Islet of Langerhans (tissue), 1 donor: ENCODE measurements around the gene CDH18.

Experiments used
- FAIRE-seq: peaks from one replicate; lab custom pipeline; 2011; peaks lifted over from hg19 to GRCh38; lab: Jason Lieb, UNC

CDH18 gene, protein sequence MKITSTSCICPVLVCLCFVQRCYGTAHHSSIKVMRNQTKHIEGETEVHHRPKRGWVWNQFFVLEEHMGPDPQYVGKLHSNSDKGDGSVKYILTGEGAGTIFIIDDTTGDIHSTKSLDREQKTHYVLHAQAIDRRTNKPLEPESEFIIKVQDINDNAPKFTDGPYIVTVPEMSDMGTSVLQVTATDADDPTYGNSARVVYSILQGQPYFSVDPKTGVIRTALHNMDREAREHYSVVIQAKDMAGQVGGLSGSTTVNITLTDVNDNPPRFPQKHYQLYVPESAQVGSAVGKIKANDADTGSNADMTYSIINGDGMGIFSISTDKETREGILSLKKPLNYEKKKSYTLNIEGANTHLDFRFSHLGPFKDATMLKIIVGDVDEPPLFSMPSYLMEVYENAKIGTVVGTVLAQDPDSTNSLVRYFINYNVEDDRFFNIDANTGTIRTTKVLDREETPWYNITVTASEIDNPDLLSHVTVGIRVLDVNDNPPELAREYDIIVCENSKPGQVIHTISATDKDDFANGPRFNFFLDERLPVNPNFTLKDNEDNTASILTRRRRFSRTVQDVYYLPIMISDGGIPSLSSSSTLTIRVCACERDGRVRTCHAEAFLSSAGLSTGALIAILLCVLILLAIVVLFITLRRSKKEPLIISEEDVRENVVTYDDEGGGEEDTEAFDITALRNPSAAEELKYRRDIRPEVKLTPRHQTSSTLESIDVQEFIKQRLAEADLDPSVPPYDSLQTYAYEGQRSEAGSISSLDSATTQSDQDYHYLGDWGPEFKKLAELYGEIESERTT

DNA sequence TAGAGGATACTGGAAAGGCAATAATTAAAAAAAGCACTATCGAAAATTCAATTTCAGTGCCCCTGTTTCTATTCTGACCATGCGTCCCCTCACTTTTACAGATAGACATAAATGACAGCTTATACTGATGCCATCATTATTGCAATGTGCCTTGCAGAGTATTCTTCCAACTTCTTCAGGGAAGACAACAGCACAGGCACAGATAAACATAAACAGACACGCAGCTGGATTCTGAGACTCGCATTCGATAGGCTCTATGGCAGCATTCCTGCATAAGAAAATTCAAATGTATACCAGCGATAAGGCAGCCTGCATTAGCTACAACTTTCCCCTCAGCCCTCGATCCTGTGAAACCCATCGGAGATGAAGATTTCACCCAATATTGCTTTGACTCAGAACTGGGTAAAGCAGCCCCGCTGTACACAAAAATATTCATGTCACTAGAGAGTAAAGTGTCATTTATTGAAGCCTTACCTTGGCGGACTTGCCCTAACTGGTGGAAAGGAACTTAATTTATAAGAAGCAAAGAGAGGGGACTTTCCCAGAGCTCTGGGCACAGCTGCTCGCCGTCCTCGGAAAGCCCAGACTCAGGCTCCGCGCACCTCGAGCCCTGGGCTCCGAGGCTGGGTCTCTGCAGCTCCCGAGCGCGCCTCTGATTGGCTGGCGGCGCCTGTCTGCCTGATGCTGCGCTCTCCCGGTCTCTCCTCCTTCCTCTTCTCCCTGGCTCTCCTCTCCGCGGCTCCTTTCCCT is at the start of gene CDH18:
Gene CDH18, minus strand, starts transcription at position 589 of the 750 bp plus-strand sequence. CDS start 149,214 bp downstream, outside the sequence.
- FAIRE-seq: no peak

DNA sequence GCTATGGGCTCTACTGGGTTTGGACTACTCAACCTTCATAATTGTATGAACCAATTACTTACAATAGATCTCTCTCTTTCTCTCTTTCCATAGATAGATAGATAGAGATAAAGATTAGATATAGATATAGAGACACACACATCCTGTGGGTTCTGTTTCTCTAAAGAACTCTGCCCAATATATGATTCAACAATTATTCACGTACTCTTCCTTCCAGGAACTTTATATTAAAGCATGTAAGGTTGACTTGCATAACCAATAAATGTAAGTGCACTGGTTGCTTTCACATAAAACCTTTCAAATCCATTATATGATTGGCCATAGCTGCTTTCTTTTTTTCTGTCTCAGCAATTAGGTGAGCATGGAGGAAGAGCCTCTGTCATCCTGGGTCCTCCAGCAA is 46.7 kb upstream of the CDH18 start:
- FAIRE-seq: no peak

DNA sequence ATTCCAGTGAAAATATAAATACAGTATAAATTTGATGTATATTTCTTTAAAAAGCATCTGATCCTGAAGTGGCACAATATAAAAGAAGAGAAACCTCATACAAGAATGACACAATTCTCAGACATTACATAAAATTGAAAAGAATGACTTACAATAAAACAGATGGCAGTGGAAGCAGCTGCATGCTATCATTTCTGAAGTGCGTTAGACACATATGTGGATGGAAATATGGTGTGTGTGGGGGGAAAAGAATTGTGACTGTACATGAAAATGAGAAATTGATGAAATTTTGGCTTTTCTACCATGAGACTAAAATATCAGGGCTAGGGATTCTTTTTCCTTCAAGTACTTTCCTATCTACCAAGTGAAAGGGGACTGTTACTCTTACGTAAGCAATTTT is 45.9 kb upstream of the CDH18 start:
- no peak for FAIRE-seq

DNA sequence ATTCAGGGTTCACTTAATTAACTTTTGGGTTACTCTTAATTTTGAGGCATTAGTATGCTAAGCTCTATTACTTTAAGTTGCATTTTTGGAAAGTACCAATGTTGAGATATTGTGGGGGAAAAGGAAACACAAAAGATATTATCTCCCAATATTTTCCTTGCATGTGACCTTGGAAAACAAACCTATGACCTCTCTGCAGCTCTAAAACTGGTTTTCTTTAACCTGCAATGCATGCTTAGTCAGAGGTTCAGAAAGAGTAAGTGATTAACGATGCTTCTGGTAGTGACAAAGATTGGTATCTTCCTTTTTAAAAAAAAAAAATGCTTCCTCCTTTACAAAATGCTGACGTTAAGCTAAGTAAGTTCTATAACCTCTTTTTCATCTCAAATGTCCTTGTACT is 44.9 kb upstream of the CDH18 start:
- no peak for FAIRE-seq

DNA sequence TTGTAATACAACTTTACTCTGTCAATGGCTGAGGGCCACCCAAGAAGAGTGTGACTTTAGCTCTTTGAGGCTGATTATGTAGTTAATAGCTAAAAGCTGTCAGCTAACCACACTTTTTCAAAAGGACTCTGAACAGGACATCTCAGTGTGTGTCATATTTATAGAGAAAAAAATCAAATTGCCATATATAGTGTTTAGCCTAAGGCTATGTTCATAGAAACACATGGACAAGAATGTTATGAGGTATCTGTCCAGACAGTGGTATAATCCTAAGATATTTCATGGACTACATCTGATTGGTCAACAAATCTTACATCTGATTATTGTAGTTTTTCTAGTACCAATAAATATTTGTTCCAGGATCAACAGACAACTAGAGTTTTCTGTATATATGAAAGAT is 42.1 kb upstream of the CDH18 start:
- no peak for FAIRE-seq

DNA sequence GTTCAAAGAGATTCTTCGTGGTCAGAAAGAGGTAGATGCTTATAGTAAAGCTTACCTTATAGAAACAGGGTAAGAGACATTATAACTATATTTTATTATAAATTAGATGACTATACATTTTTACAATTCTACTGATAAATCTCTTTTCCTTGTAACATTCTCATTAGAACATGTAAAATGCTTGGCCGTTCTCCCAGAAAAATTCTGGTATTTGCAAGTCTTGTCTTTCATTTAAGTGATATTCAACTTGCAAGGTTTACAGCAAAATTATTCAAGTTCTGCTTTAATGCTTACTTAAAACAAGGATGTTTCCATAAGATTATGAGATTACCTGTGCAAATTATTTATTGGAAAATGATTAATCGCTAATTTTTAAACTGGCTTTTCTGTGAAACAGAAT is 41.3 kb upstream of the CDH18 start:
- FAIRE-seq: no peak

DNA sequence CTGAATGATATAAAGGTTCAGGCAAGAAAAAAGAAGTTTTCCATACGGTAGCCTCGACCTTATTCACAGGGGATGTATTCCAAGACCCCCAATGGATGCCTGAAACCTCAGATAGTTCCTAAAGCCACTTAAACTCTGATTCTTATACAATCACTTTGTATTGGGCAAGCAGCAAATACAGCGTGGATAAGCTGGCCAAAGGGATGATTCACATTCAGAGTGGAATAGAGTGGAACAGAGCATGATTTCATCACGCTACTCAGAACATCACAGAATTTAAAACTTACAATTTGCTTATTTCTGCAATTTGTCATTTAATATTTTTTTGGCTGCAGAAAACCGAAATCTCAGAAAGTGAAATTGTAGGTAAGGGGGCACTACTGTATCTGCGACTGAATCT is 40.5 kb upstream of the CDH18 start:
- no peak for FAIRE-seq

DNA sequence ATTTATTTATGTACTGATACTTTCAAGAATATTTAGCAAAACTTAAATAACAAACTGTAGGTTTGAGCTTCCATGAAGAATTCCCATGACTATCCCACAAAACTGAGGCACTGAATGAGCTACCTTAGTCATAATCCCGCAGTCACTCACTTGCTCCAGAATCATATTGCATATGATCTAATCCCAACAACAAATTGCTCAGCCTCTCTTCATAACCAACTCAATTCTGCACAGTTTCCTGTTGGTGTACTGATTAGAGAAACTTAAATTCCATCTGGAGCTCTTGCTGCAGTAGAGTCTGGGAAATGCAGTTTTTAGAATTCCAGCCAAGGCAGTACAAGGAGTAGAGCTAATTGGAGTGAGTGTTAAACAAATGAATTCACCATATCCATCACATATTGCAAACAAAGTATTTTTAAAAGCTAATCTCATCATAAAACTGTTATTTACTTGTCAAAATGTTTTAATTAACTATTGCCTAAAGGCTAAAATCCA is 35.7 kb upstream of the CDH18 start:
- FAIRE-seq: no peak

DNA sequence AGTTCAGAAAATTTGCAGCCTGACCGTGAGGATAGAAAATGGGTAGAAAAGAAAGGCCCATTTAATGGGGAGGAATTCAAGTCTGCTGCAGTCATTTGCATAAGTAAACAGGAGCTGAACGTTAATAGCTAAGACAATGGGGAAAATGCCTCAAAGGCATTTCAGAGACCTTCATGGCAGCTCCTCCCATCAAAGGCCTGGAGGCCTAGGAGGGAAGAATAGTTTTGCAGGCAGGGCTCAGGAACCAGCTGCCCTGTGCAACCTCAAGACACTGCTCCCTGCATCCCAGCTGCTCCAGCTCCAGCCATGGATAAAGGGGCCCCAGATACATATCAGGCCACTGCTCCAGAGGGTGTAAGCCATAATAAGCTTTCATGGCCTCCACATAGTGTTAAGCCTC is 32.2 kb upstream of the CDH18 start:
- no peak for FAIRE-seq

DNA sequence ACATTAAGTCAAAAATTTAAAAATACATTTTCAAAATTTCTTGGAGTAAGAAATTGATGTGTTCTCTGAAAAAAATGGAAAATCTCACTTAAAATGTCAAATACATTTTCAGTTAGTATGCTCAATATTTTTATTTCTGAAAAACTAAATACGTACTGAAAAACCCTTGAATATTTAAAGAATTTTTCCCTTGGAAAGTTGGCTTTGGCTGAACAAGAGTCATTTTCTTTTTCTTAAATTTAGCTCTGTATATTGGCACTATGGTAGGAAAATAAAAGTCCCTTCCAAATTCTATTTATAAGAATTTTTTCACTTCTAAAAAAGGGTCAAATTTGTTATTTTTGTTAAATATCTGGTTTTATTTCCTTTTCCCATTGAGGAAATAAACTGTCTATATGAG is 29.0 kb upstream of the CDH18 start:
- FAIRE-seq: no peak

DNA sequence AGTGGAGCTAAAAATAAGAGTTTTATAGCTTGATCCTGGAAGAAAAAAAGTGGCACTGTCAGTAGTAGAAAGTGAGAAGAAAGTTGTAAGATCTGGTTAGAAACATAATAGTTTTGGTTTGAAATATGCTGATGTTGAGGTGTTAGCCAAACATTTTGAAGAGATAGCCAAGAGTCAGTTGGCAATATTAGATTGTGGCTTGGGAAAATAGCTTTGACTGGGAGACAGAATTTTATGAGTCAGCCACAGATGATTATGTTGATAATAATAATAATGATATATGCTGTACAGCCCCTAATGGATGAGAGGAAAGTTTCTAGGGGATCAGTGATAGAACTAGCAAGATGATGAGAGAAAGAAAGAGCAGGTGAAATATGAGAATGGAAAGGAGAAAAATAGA is 12.4 kb upstream of the CDH18 start:
- FAIRE-seq: no peak

DNA sequence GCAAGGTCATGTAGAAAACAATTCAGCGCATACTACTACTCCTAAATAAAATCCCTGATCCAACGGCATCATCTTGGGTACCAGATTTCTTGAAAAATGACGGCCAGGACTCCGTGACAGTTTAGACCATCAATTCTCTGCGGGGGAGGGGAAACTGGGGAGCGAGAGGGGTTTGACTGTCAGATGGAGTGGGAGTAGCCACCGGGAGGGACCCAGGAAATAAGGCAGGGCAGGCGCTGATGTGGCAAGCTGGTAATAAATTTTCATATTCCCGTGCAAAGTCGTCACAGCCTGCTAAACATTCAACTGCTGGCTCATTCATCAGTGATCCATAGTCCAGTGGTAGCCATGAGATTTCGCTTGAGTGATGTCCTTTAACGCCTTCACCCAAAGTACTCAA is 457 bp upstream of the CDH18 start:
- no peak for FAIRE-seq

DNA sequence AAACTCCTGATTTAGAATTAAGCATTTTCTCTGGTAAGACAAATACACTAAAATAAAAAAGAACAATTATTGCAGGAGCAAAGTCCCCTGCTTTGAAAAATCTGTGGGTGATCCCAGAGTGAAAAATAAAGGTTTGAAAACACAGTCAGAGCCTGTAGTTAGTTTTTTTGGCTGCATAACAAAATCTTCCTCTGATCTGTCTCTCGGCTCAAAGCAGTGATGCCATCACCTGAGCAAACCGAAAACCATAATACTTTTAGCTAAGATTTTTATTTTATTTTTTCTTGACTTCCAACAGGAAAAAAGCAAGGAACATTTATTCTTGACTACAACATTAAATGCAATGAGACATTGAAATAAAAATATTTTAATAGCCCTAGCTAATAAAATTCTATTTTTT is 1.2 kb downstream of the CDH18 start:
- no peak for FAIRE-seq

DNA sequence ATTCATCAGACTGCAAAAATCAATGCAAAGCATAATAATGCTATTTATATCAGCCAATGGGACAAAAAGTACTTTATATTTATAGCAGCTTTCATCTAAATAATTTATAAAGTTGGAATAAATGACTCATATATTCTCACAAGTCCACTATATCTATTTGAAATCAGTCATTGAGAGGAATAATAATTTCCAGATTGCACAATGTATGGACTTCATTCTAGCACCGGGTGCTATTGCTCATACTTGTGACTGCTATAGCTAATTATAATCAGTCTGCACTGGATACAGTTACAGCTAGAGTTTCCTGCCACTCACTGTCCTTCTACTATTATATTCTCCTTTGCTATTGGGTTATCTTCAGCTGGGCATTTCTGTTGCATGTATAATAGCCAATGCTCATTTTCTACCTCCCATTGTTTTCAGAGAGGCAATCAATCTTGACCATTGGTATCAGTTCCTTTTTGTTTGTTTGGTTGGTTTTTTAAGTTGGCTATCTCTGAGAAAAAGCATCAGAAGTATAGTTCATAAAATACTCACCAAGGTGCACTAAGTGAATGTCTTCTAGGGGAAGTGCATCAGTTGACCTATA is 1.9 kb downstream of the CDH18 start:
- FAIRE-seq: no peak

DNA sequence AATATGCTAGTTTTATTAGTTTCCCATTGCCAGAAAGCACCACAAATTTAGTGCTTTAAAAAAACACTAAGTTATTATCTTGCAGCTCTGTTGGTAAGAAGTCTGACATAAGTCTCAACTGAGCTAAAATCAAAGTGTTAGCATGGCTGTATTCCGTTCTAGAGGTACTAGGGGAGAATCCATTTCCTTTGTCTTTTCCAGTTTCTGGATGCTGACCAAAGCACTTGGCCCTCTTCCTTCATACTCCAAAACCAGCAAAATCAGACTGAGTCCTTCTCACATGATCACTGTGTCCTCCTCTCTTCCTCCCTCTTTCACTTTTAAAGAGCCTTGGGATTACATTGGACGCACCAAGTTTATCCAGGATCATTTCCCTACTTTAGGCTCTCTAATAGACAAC is 9.5 kb downstream of the CDH18 start:
- no peak for FAIRE-seq

DNA sequence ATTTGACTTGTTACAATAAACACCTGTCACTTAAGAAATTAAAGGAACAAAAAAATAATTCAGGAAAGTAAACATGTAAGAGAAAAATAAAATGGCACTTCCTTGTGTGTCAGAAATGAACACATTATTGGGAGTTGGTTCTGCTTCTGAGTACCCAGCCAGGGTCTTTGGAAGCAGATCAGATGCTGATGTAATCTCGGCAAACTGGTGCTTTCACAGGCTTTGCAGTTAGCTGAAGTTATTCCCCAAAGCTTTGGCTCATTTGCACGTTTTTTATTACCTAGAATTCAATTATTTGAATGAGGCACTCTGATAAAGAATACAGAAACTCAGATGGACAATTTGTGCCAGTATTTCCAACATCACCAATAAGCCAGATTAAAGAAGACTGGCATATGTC is 10.9 kb downstream of the CDH18 start:
- FAIRE-seq: no peak

DNA sequence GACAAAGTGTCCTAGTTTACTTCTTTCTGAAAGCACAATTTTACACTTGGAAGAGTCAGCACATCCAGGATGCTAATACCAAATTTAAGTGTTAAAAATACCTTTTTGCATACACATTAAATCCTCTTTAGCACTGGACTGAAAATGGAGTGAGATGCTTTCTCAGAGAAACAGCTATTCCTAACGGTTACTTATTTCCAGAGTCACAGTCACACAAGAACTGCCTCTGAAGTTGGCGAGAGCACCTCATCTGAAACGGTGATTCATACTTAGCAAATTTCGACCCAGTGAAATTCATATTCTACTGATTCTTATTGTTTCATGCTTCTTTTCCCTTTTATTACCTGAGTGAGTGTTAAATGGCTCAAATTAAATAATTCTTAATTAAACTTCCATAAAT is 12.2 kb downstream of the CDH18 start:
- peak; percentile 43 for FAIRE-seq

DNA sequence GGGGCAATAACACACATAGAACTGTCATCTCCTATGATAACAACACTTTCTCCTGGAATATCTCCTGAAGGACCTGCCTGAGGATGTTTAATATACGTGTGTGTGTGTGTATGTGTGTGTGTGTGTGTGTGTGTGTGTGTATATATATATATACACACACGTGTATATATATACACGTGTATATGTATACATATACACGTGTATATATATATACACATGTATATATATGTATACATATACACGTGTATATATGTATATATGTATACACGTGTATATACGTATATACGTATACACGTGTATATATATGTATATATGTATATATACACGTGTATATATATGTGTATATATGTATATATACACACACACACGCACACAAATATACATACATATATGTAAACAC is 27.5 kb downstream of the CDH18 start:
- FAIRE-seq: no peak

DNA sequence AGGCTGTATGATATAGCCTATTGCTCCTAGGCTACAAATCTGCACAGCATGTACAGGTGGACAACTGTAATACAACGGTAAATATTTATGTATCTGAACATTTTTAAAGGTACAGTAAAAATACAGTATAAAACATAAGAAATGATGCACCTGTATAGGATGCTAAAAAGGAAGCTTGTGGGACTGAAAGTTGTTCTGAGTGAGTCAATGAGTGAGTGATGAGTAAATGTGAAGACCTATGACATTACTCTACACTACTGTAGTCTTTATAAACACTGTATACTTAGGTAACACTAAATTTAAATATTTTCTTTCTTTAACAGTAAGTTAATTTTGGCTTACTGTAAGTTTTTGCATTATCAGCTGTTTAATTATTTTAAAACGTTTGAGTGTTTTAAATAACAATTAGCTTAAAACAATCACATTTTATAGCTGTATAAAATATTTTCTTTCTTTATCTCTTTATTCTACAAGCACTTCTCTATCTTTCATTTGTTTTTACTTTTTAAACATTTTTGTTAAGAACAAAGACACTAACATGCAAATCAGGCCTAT is 28.1 kb downstream of the CDH18 start:
- peak; percentile 24 for FAIRE-seq

DNA sequence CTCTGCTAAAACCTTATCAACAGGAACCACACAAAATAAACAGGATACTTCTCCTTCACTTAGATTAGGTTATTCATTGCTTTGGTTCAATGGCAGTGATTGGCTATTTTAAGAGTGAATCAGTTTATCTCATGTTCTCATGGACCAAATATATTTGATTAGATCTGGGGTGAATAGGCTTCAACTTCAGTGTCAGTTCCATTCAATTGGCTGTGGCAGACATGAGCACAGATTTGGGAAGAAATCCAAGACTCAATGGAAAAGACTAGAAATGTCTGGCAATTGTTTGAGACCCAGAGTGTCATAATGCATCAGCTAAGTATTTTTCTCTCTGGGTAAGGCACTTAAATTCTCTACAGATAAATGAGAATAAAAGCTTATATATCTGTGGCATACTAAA is 37.1 kb downstream of the CDH18 start:
- no peak for FAIRE-seq

DNA sequence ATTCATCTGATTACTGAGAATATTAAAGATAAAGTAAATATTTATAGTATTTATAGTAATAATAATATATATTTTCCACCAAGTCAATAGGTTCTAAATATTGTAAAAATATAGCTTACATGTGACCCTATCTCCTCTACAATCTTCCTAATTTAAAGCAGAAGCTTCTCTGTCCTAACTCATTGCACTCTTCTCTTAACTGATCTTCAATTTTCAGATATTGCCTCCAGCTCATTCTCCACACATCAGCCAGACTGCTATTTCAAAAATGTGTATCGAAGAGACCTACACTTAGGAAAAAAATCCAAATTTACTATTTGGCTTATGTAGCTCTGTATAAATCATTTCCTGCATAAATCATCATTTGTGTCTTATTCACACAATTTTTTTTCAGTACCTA is 47.8 kb downstream of the CDH18 start:
- no peak for FAIRE-seq

DNA sequence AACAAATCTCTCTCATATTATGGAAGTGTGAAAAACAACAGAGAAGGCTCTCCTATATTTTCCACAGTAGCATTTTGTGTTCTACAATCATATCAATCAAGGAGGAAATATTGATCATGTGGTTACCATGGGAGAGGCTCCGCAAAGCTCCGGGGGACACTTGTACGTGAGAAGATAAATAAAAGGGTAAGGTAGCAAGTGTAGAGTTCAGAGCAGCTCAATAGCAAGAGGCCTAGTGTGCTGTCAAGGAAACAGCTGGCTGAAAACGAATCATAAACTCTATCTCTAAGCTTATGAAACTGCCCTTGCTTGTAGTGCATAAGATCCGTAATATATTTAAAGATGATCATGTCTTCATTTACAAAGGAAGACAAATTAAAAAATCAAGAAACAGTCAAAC is 57.5 kb downstream of the CDH18 start:
- peak; percentile 85 for FAIRE-seq
